GM23338 (cell line): ENCODE measurements around the gene LYST. TPM values are rescaled to one million over a fixed set of nuclear protein-coding genes. Genes with fewer than 3 reads are reported as not detected.

ENCODE experiments used
- ATAC-seq: fragments of 200-7000 bp; cut with Tn5 transposase; 3 replicates; pipeline ENCODE4 v1.9.1; 2020
- DNase-seq: peaks from one replicate; pipeline ENCODE4 v3.0.0-alpha.2; 2015; ENCODE audit warnings: low spot score
- H2AFZ ChIP-seq: fragments of 200-600 bp; sonication (generic); 2 replicates; pipeline ENCODE4 v1.8.0; 2016; ENCODE audit warnings: antibody characterized with exemption, mild to moderate bottlenecking, moderate library complexity
- H3F3A ChIP-seq: fragments of 200-600 bp; sonication (generic); replicated peaks from 2 replicates; pipeline ENCODE4 v1.8.0; 2017; ENCODE audit warnings: antibody characterized with exemption, mixed run types, low read depth
- H3K27ac ChIP-seq: fragments of 200-600 bp; sonication (generic); 2 replicates; pipeline ENCODE4 v1.6.1; 2016; ENCODE audit warnings: low read depth
- H3K27me3 ChIP-seq: fragments of 200-600 bp; sonication (generic); 2 replicates; pipeline ENCODE4 v1.8.0; 2016; ENCODE audit warnings: mild to moderate bottlenecking, mixed run types, moderate library complexity; ENCODE audit not compliant: insufficient read depth
- H3K36me3 ChIP-seq: fragments of 200-600 bp; sonication (generic); 2 replicates; pipeline ENCODE4 v1.8.0; 2016; ENCODE audit warnings: mild to moderate bottlenecking; ENCODE audit not compliant: insufficient read depth
- H3K4me1 ChIP-seq: fragments of 200-600 bp; sonication (generic); 2 replicates; pipeline ENCODE4 v1.8.0; 2016; ENCODE audit warnings: mild to moderate bottlenecking, moderate library complexity; ENCODE audit not compliant: insufficient read depth
- H3K4me2 ChIP-seq: fragments of 200-600 bp; sonication (generic); 2 replicates; pipeline ENCODE4 v1.7.1; 2017; ENCODE audit warnings: mixed run types
- H3K4me3 ChIP-seq: fragments of 200-600 bp; sonication (generic); 2 replicates; pipeline ENCODE4 v1.6.1; 2016; ENCODE audit warnings: mixed run types
- H3K79me2 ChIP-seq: fragments of 200-600 bp; sonication (generic); replicated peaks from 2 replicates; pipeline ENCODE4 v1.8.0; 2017; ENCODE audit warnings: mild to moderate bottlenecking; ENCODE audit not compliant: insufficient read depth
- H3K9me2 ChIP-seq: fragments of 200-600 bp; sonication (generic); 2 replicates; pipeline ENCODE4 v1.8.0; 2017; ENCODE audit not compliant: insufficient read depth
- H4K20me1 ChIP-seq: fragments of 200-600 bp; sonication (generic); replicated peaks from 2 replicates; pipeline ENCODE4 v1.8.0; 2017; ENCODE audit warnings: mild to moderate bottlenecking; ENCODE audit not compliant: insufficient read depth
- H3K27ac Mint-ChIP-seq: 2 replicates; pipeline ENCODE4 v1.8.0; 2020; ENCODE audit warnings: inconsistent platforms, mild to moderate bottlenecking, moderate library complexity, mixed read lengths
- H3K27me3 Mint-ChIP-seq: 3 replicates; pipeline ENCODE4 v1.8.0; 2022; ENCODE audit warnings: low read depth, mild to moderate bottlenecking, moderate library complexity, mixed read lengths, inconsistent platforms; ENCODE audit not compliant: insufficient read depth, poor library complexity
- H3K36me3 Mint-ChIP-seq: 3 replicates; pipeline ENCODE4 v1.8.0; 2021; ENCODE audit warnings: low read depth, mild to moderate bottlenecking, inconsistent platforms, moderate library complexity, mixed read lengths
- H3K4me1 Mint-ChIP-seq: 3 replicates; pipeline ENCODE4 v1.8.0; 2020; ENCODE audit warnings: mild to moderate bottlenecking, inconsistent platforms, mixed read lengths
- H3K4me3 Mint-ChIP-seq: 3 replicates; pipeline ENCODE4 v1.8.0; 2021; ENCODE audit warnings: moderate library complexity, mild to moderate bottlenecking, inconsistent platforms, mixed read lengths
- H3K9me3 Mint-ChIP-seq: 3 replicates; pipeline ENCODE4 v1.8.0; 2020; ENCODE audit warnings: moderate library complexity, mild to moderate bottlenecking, inconsistent platforms, mixed read lengths
- CREB1 ChIP-seq: fragments of 250-450 bp; sonication (Bioruptor Pico); IDR thresholded peaks from 2 replicates; pipeline ENCODE4 v1.5.0; 2020; ENCODE audit warnings: low read depth, mild to moderate bottlenecking, moderate library complexity
- ETS1 ChIP-seq: IDR thresholded peaks from 2 replicates; pipeline ENCODE4 v1.6.1; 2016; ENCODE audit warnings: antibody characterized with exemption
- EZH2 ChIP-seq: fragments of 200-600 bp; sonication (generic); IDR thresholded peaks from one replicate; pipeline ENCODE4 v1.8.0; 2017; ENCODE audit warnings: antibody characterized with exemption, mild to moderate bottlenecking, low read depth; ENCODE audit not compliant: unreplicated experiment
- EZH2phosphoT487 ChIP-seq: fragments of 200-600 bp; sonication (generic); IDR thresholded peaks from one replicate; pipeline ENCODE4 v1.8.1; 2018; ENCODE audit warnings: antibody characterized with exemption; ENCODE audit not compliant: unreplicated experiment
- JUNB ChIP-seq: IDR thresholded peaks from one replicate; pipeline ENCODE4 v1.6.1; 2016; ENCODE audit warnings: antibody characterized with exemption; ENCODE audit not compliant: unreplicated experiment
- NANOG ChIP-seq: IDR thresholded peaks from 2 replicates; pipeline ENCODE4 v1.6.1; 2016; ENCODE audit warnings: antibody characterized with exemption, borderline replicate concordance
- POLR2AphosphoS5 ChIP-seq: IDR thresholded peaks from 2 replicates; pipeline ENCODE4 v1.6.1; 2016; ENCODE audit warnings: antibody characterized with exemption, low read depth
- REST ChIP-seq: IDR thresholded peaks from one replicate; pipeline ENCODE4 v1.6.1; 2018; ENCODE audit warnings: antibody characterized with exemption; ENCODE audit not compliant: unreplicated experiment
- STAT1 ChIP-seq: IDR thresholded peaks from one replicate; pipeline ENCODE4 v1.6.1; 2016; ENCODE audit warnings: antibody characterized with exemption; ENCODE audit not compliant: unreplicated experiment
- ZNF331 ChIP-seq: fragments of 250-450 bp; sonication (Bioruptor Pico); IDR thresholded peaks from 2 replicates; pipeline ENCODE4 v1.5.0; 2020; ENCODE audit warnings: low read depth, mild to moderate bottlenecking, moderate library complexity
- ZNF462 ChIP-seq: fragments of 250-450 bp; sonication (Bioruptor Pico); IDR thresholded peaks from 2 replicates; pipeline ENCODE4 v1.5.0; 2020; ENCODE audit warnings: mild to moderate bottlenecking, moderate library complexity
- polyA plus RNA-seq: library from polyadenylated mRNA; unstranded; fragments of >200 nt; fragmentation: Nextera tagmentation; extraction: Ambion mirVana; gene quantifications from 2 replicates; pipeline ENCODE4 v1.2.1, GENCODE V29; 2016
- total RNA-seq: library from RNA; depleted of rRNA; stranded (reverse); fragments of >200 nt; shearing (Covaris generic); gene quantifications from 2 replicates; pipeline ENCODE4 v1.2.3, GENCODE V29; 2014

The LYST gene
- total and polyA plus RNA-seq, 2 experiments from 2014 or later = 0.21 to 1.0 TPM

GRCh38 chr1:235734335-235734734 is 132.4 kb downstream of the LYST start (continued):
- no peak for TF ChIP-seq EZH2
- no peak for TF ChIP-seq STAT1
- no peak for TF ChIP-seq EZH2phosphoT487
- no peak for TF ChIP-seq POLR2AphosphoS5

GRCh38 chr1:235730007-235730406 is 136.7 kb downstream of the LYST start:
- H3K4me2 ChIP-seq = no peak overlapping the region
- no peak overlapping the region for H3K27ac ChIP-seq
- H2AFZ ChIP-seq = no peak overlapping the region
- H3K4me3 Mint-ChIP-seq = no peak overlapping the region
- no peaks in the 10 kb centered on the region for H3K4me1 ChIP-seq
- no peaks in the 10 kb centered on the region for H3K36me3 Mint-ChIP-seq
- H3K79me2 ChIP-seq = no peaks in the 10 kb centered on the region
- DNase-seq (no peak), ATAC-seq (no peak)
- H4K20me1 ChIP-seq = no peaks in the 10 kb centered on the region
- no peaks in the 10 kb centered on the region for H3K9me2 ChIP-seq
- no peak for TF ChIP-seq STAT1
- no peak for TF ChIP-seq JUNB
- H3K9me3 Mint-ChIP-seq = no peaks in the 10 kb centered on the region
- peaks cover under 1% of the 10 kb centered on the region for H3K27me3 Mint-ChIP-seq
- H3K4me1 Mint-ChIP-seq = no peaks in the 10 kb centered on the region
- no peaks in the 10 kb centered on the region for H3K27me3 ChIP-seq
- H3K27ac Mint-ChIP-seq = no peak overlapping the region
- H3K36me3 ChIP-seq = no peaks in the 10 kb centered on the region
- no peak overlapping the region for H3K4me3 ChIP-seq
- no peaks in the 10 kb centered on the region for H3F3A ChIP-seq

- Histone ChIP-seq H2AFZ (no peak overlapping the region), H4K20me1 (no peaks in the 10 kb centered on the region), H3K27me3 (no peaks in the 10 kb centered on the region), H3K4me1 (no peaks in the 10 kb centered on the region), H3F3A (no peaks in the 10 kb centered on the region), H3K9me2 (no peaks in the 10 kb centered on the region), H3K27ac (no peak overlapping the region), H3K36me3 (no peaks in the 10 kb centered on the region), H3K4me3 (no peak overlapping the region), H3K4me2 (no peak overlapping the region), H3K79me2 (no peaks in the 10 kb centered on the region)
- H3K9me3 Mint-ChIP-seq = no peaks in the 10 kb centered on the region
- H3K27ac Mint-ChIP-seq = no peak overlapping the region
- H3K27me3 Mint-ChIP-seq = peaks cover 2% of the 10 kb centered on the region
- H3K4me1 Mint-ChIP-seq = no peaks in the 10 kb centered on the region; the same call in 2 of the 3 replicates
- DNase-seq = no peak
- H3K4me3 Mint-ChIP-seq = no peak overlapping the region
- no peak for ATAC-seq
- no peaks in the 10 kb centered on the region for H3K36me3 Mint-ChIP-seq
- TF ChIP-seq NANOG = no peak
- TF ChIP-seq POLR2AphosphoS5 = no peak
- no peak for TF ChIP-seq ZNF331 (CRISPR knock-in tag)
- no peak for TF ChIP-seq ZNF462 (CRISPR knock-in tag)
- no peak for TF ChIP-seq JUNB
- no peak for TF ChIP-seq ETS1
- no peak for TF ChIP-seq EZH2phosphoT487
- no peak for TF ChIP-seq REST
- no peak for TF ChIP-seq CREB1 (CRISPR knock-in tag)
These were observed 140.1 kb downstream of the LYST start for GRCh38 chr1:235726557-235726956.
